GM12892 (cell line): ENCODE results near the gene ZNF652.

Source experiments
- POLR2A ChIP-seq: IDR thresholded peaks from 2 replicates; pipeline ENCODE4 v1.6.1; 2011; ENCODE audit warnings: low read depth, low read length, control low read depth
- POLR2AphosphoS5 ChIP-seq: IDR thresholded peaks from 2 replicates; pipeline ENCODE4 v1.6.1; 2011; ENCODE audit warnings: low read depth, low read length, control low read depth

GRCh38 chr17:49407981-49408501 is 46.0 kb upstream of the ZNF652 start:
- TF ChIP-seq POLR2AphosphoS5: no peak
- TF ChIP-seq POLR2A: no peak
